Spleen (tissue), 11 donors: ENCODE measurements around the gene COX5B. TPM values are rescaled to one million over a fixed set of nuclear protein-coding genes. Genes with fewer than 3 reads are reported as not detected.

Experiments
- DNase-seq: peaks from one replicate; pipeline ENCODE4 v3.0.0-alpha.2; 2020
- H3K27ac ChIP-seq, 8 donors: fragments of 200-600 bp; sonication (generic) in 7 of 8; 1 replicate in 4 of 8; 2 replicates in 4 of 8; pipeline versions ENCODE4 v1.5.0 to v1.8.0; 2016 to 2021; ENCODE audit warnings: inconsistent platforms in 4 of 8, mild to moderate bottlenecking in 4 of 8, moderate library complexity in 1 of 8
- H3K27me3 ChIP-seq, 7 donors: fragments of 200-600 bp; sonication (generic) in 6 of 7; replicated peaks in 1 of 7; 1 replicate in 4 of 7; 2 replicates in 3 of 7; pipeline versions ENCODE4 v1.5.0 to v1.8.0; 2016 to 2021; ENCODE audit warnings: inconsistent platforms in 3 of 7, mild to moderate bottlenecking in 1 of 7
- H3K36me3 ChIP-seq, 6 donors: fragments of 200-600 bp; sonication (generic) in 5 of 6; 1 replicate in 4 of 6; 2 replicates in 2 of 6; pipeline versions ENCODE4 v1.5.0 to v1.8.0; 2016 to 2021; ENCODE audit warnings: inconsistent platforms in 2 of 6
- H3K4me1 ChIP-seq, 6 donors: fragments of 200-600 bp; sonication (generic) in 5 of 6; 1 replicate in 3 of 6; 2 replicates in 3 of 6; pipeline versions ENCODE4 v1.5.0 to v1.8.0; 2016 to 2021; ENCODE audit warnings: inconsistent platforms in 3 of 6
- H3K4me3 ChIP-seq, 8 donors: fragments of 200-600 bp; sonication (generic) in 7 of 8; 1 replicate in 4 of 8; 2 replicates in 4 of 8; pipeline versions ENCODE4 v1.5.0 to v1.8.0; 2016 to 2021; ENCODE audit warnings: inconsistent platforms in 4 of 8, mild to moderate bottlenecking in 4 of 8, moderate library complexity in 2 of 8
- H3K9me3 ChIP-seq, 8 donors: fragments of 200-600 bp; sonication (generic) in 7 of 8; 1 replicate in 4 of 8; 2 replicates in 4 of 8; pipeline versions ENCODE4 v1.5.0 to v1.8.0; 2016 to 2021; ENCODE audit warnings: inconsistent platforms in 4 of 8
- CTCF ChIP-seq, 11 experiments: fragments of 200-600 bp in 7 of 11; fragments of 450-650 bp in 4 of 11; sonication (generic) in 4 of 11; IDR thresholded peaks in 8 of 11; conservative IDR thresholded peaks in 3 of 11; 1 replicate in 7 of 11; 2 replicates in 4 of 11; pipeline versions ENCODE4 v1.4.0 to v1.8.0; 2016 to 2021; ENCODE audit warnings: antibody characterized with exemption in 11 of 11, inconsistent platforms in 4 of 11, mild to moderate bottlenecking in 1 of 11
- POLR2A ChIP-seq, 3 donors: fragments of 450-650 bp; IDR thresholded peaks; one replicate each; pipeline ENCODE4 v1.5.1; 2017; ENCODE audit warnings: antibody characterized with exemption in 3 of 3, mild to moderate bottlenecking in 1 of 3
- POLR2AphosphoS5 ChIP-seq, 3 donors: sonication (generic); formaldehyde crosslinking; IDR thresholded peaks; one replicate each; pipeline ENCODE4 v1.5.1; 2017; ENCODE audit warnings: antibody characterized with exemption in 3 of 3
- WGBS, 5 donors: extraction: QIAGEN DNeasy Blood & Tissue Kit in 3 of 5; methylation state at CpG; one replicate each; pipeline versions ENCODE4 v1.1.5 to v1.1.7; 2013 to 2018; 5-methylcytosine and 5-hydroxymethylcytosine counted together
- intact Hi-C: fragments of 100-400 bp; cut with DNase I; formaldehyde crosslinking; loops from one replicate; pipeline ENCODE4 v1.15.0; 2023; ENCODE audit warnings: low total_unique reads
- polyA plus RNA-seq, 3 donors: library from polyadenylated mRNA; stranded (reverse); fragments of 200-250 nt; gene quantifications; one replicate each; pipeline ENCODE4 v1.2.1, GENCODE V29; 2013
- total RNA-seq, 7 donors: library from RNA; depleted of rRNA in 3 of 7; stranded (reverse); fragments of >200 nt in 3 of 7; fragmentation: NEBNext Ultra II Directional in 4 of 7; extraction: Animal tissue kit (Norgen Biotek cat#: 25700) in 4 of 7; gene quantifications; one replicate each; pipeline versions ENCODE4 v1.1.0 to v1.2.1, GENCODE V29; 2016 to 2021
- donor health status: healthy with polysubstance abuse.
- donor health status: DM: no; HTN: no; CAD: no; lungs with moderate emphysema.
- donor health status: DM: no; HTN: no; CAD: no.
- donor health status: Bipolar disorder and iron deficiency.
- donor health status: healthy.
- donor health status: DM: no; HTN: no; CAD: no.
- donor health status: DM: yes; HTN: yes; CAD: no.

COX5B gene
- total and polyA plus RNA-seq, 10 donors, result 138 to 341 (median 209) TPM

- Histone ChIP-seq H3K27ac (peak overlapping the region; percentile 90 to 98 (median 96)), H3K36me3 (peaks cover 0 to 30% (median 9%) of the 10 kb centered on the region in 6 donors), H3K27me3 (no peaks in the 10 kb centered on the region), H3K9me3 (no peaks in the 10 kb centered on the region), H3K4me1 (peaks cover 20 to 52% (median 43%) of the 10 kb centered on the region in 6 donors), H3K4me3 (peak overlapping the region; percentile 54 to 79 (median 70))
- intact Hi-C loops, result no loop called here
- TF ChIP-seq POLR2A (IDR thresholded peaks at IDR 0.05) (peak in 1 of 3 donors; percentile 30), CTCF (IDR thresholded peaks at IDR 0.05 in 8 of 11, conservative IDR thresholded peaks at IDR 0.05 in 3 of 11) (no peak), POLR2AphosphoS5 (IDR thresholded peaks at IDR 0.05) (no peak)
- 0 to 20% (median 0%) methylated on average over 1 to 46 of the region's 46 CpGs for WGBS, 5 donors
- no peak for DNase-seq
Observed at GRCh38 chr2:97663626-97663961, 17.7 kb downstream of the COX5B start.

GRCh38 chr2:97663962-97664635 is 18.2 kb downstream of the COX5B start, which contains the start of gene ACTR1B:
TSS of gene ACTR1B (minus strand) at chr2:97664044. CDS start at chr2:97663890, 154 bp downstream.
- TF ChIP-seq POLR2A (IDR thresholded peaks at IDR 0.05) (peak in 2 of 3 donors; percentile 71 to 91), CTCF (IDR thresholded peaks at IDR 0.05 in 8 of 11, conservative IDR thresholded peaks at IDR 0.05 in 3 of 11) (peak; percentile 25 to 68 (median 45)), POLR2AphosphoS5 (IDR thresholded peaks at IDR 0.05) (peak; percentile 90 to 98 (median 91))
- Histone ChIP-seq H3K4me1 (peaks cover 20 to 52% (median 43%) of the 10 kb centered on the region in 6 donors), H3K27ac (peak within 1 kb of the TSS; percentile 90 to 98 (median 96)), H3K4me3 (peak within 1 kb of the TSS; percentile 54 to 79 (median 70)), H3K36me3 (peaks cover 0 to 25% (median 4%) of the 10 kb centered on the region in 6 donors), H3K9me3 (no peaks in the 10 kb centered on the region), H3K27me3 (no peaks in the 10 kb centered on the region)
- DNase-seq, result peak; percentile 99
- WGBS, 5 donors, result 0 to 1% (median 0%) methylated on average over 35 to 60 of the region's 60 CpGs
- intact Hi-C loops, result no loop called here

- Histone ChIP-seq H3K9me3 (no peaks in the 10 kb centered on the region), H3K4me1 (peaks cover 20 to 49% (median 43%) of the 10 kb centered on the region in 6 donors), H3K27ac (peak overlapping the region; percentile 90 to 98 (median 96)), H3K4me3 (peak overlapping the region; percentile 54 to 79 (median 70)), H3K27me3 (no peaks in the 10 kb centered on the region), H3K36me3 (peaks cover 0 to 20% (median 0%) of the 10 kb centered on the region in 6 donors)
- 4 to 9% (median 7%) methylated on average over 21 of the region's 21 CpGs for WGBS, 5 donors
- no peak for DNase-seq
- no peak for TF ChIP-seq POLR2AphosphoS5 (IDR thresholded peaks at IDR 0.05)
- TF ChIP-seq CTCF (IDR thresholded peaks at IDR 0.05 in 8 of 11, conservative IDR thresholded peaks at IDR 0.05 in 3 of 11), result peak in 1 of 11 experiments; percentile 3
- TF ChIP-seq POLR2A (IDR thresholded peaks at IDR 0.05), result no peak
- intact Hi-C loops, result no loop called here
Observed at GRCh38 chr2:97664636-97664970, 18.7 kb downstream of the COX5B start.

GRCh38 chr2:97669448-97669847 is 23.6 kb downstream of the COX5B start, which contains the start of gene C2orf92:
TSS of gene C2orf92 (plus strand) at chr2:97669713. CDS start at chr2:97669789, 76 bp downstream.
- H3K27me3 ChIP-seq, result no peaks in the 10 kb centered on the region
- DNase-seq, result no peak
- no peaks in the 10 kb centered on the region for H3K36me3 ChIP-seq
- no peak within 1 kb of the TSS for H3K4me3 ChIP-seq
- peaks cover 0 to 10% (median 9%) of the 10 kb centered on the region in 6 donors for H3K4me1 ChIP-seq
- H3K27ac ChIP-seq, result no peak within 1 kb of the TSS
- no peaks in the 10 kb centered on the region for H3K9me3 ChIP-seq
- TF ChIP-seq CTCF (IDR thresholded peaks at IDR 0.05 in 8 of 11, conservative IDR thresholded peaks at IDR 0.05 in 3 of 11) (no peak), POLR2AphosphoS5 (IDR thresholded peaks at IDR 0.05) (no peak), POLR2A (IDR thresholded peaks at IDR 0.05) (no peak)
- intact Hi-C loops, result no loop called here
- 80 to 90% (median 84%) methylated on average over 6 of the region's 6 CpGs for WGBS, 5 donors
